Stimulated activated naive CD4-positive, alpha-beta T cell treated with Interleukin-2 at 50 U/mL for 16 hours (primary cell): ENCODE results near the gene CIT.

Source experiments
- DNase-seq: peaks from one replicate; lab custom pipeline; 2025; lab: John Stamatoyannopoulos, UW

The CIT gene

DNA sequence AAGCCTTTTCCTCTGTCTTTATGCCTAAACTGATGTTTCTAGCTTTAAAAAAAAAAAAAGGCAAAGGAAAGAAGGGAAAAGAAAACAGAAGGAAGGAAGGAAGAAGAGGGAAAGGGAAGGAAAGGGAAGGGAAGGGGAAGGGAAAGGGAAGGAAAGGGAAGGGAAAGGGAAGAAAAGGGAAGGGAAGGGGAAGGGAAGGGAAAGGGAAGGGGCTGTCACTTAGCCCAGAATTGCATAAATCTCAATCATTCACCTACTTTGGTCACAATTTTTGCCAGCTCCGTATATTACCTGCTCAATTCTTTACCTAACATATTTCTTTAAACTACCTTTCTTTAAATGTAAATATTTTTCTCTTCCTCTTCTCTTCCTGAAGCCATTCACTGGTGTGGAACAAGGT, 26.8 kb downstream of the CIT start:
- DNase-seq: no peak

DNA sequence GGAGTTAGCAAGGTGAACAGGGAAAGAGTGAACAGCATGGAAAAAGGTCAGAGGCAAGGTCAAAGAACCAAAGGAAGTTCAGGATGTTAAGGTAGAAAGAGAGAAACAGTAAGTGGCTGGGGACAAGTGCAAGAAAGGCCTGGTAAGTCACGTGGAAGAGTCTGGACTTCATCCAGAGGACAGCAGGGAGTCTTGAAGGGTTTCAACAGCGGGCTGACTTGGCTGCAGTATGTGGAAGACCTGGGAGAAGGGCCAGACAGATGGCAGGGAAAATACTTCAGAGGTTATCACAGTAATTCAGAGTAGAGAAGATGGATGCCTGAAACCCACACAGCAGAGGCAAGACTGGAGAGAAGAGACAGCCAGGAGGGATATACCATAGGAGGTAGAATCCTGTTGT, 34.0 kb downstream of the CIT start:
- DNase-seq: no peak

DNA sequence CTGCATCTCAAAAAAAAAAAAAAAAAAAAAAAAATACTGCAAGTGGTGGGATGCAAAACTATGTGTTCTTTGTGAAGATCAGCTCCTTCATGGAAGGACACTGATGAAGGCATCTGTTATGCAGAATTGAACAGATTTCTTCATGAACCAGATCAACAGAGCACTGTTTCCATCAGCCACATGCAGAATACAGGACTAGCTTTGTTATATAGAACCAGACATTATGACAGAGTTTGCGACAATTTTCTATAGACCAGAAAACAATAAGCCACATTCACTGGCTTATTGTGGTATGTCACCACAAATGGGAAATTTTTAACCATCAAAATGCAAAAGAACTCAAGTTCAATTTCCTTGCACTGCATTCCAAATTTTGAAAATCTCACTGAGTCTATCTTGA, 34.7 kb downstream of the CIT start:
- DNase-seq: no peak

DNA sequence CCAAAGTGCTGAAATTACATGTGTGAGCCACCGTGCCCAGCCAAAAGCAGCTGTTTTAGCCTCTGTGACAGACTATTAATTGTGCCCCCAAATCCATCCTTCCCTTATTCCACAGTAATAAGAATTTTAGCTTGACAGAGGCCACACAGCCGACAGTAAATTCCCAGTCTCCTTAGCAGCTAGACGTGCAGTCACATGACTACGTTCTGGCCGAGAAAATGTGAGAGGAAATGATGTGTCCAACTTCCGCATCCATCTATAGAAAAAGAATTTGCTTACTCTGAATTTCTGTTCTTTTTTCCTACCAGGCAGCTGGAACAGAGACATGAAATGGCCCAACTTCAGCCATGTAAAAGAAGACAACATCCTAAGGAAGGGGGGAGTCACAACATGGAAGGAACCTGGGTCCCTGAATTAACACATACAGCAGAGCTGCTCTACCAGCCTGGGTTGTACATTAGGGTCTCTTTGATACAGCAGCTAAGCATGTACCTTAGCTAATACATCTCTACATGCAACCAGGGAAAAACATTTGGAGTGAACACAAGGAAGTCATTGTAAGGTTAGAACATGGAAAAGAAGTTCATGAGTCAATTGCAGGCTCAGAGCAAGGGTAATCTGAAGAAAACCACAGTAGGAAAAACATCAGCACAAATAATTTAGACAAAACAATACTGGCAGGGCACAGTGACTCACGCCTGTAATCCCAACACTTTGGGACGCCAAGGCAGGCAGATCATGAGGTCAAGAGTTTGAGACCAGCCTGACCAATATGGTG, 35.5 kb downstream of the CIT start:
- no peak for DNase-seq

DNA sequence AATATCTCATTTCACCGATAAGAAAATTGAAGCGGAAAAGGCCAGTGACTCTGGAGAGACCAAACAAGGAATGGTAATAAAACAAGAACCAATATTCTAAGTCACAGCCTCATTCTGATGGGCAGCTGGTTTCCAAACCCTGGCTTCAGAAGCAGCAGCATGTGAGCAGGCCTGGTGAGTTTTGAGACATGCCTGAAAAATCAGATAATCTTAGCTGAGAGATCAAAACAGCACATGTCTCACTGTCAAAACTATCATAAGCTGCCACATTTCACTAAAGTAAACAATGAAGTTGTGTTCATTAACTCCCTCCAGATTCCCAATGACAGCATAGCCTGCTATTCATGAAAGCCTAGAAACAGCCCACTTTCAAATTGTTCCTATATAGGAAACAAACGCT, 36.5 kb downstream of the CIT start:
- DNase-seq: no peak

DNA sequence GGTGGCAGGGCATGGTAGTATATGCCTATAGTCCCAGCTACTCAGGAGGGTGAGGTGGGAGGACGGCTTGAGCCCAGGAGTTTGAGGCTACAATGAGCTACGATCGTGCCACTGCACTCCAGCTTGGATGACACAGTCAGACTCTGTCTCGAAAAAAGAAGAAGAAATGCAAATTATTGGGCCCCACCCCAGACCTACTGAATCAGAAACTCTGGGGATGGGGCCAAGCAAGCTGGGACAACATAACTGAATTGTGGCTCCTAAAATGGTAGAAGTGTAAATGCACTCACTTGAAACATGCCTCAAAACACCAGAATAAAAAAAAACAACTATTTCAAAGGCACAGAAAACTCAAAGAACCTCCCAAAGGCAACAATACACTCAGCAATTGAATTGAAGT, 37.0 kb downstream of the CIT start:
- DNase-seq: no peak

DNA sequence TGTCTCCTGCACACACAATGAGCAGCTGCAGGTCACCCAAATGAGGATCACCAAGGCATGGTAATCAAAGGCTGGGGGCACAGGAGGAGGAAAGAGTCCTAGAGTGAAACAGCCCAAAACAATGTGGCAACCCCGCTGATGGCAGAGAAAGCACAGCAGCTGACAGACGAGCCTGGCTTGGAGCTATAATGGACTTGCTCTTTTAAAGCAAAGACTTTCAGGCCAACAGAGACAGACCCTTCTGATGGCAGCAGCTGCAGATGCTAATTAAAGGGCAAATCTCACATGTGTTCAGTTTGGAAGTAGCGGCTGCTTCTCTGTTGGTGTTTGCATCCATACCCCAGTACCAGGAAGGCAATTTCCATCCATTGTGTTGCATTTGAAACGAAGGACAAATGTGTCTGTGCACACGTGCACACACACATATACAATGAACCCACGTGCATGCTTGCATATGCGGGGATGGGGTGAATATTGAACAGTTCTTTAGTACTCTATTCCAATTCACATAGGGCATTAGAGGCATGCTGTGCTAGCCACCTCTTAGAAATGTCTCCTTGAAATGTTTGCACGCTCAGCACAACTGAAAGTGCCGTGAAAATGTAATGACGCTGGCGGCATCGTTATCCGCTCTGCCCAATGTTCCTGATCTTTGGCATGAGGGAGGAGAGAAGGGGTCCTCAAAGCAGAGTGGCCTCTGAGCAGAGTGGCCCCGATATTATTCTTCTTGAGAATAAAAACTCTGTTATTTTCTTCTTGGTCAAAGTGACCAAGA, 38.1 kb downstream of the CIT start:
- DNase-seq: no peak

DNA sequence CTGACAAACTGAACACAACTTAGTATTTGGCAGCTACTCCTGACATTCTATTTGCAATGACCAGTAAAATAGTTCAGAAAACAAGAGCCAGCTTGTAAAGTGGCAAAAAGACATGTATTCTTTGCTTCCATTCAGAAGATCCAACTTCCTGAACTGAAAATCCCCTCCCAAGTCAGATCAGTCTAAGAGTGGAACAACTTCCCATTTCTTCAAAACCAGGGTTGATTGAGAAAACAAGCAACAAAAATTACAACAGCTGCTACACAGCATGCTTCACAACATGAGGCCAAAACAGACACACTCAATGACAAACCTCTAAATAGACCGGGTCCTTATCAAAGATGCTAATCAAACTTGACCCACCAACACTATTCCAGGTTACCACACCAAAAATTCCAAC, 40.3 kb downstream of the CIT start:
- DNase-seq: no peak

DNA sequence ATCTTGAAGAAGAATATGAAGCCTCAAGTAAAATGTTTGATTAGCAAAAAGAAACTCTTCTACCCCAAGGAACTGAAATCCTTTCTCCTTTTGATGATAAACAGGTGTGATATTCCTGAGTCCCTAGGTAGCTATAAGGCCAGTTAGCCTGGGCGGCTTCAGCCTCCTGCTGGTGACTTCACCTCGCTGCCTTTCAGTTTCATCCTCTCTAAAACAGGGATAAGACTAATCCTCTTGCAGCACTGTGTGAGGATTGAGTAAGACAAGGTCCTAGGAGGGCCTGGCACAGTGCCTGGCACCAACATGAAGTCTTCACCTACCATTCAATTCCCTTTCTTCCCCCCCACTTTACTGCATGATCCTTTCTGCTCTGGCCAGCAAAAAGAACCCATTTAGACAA, 42.1 kb downstream of the CIT start:
- DNase-seq: no peak

DNA sequence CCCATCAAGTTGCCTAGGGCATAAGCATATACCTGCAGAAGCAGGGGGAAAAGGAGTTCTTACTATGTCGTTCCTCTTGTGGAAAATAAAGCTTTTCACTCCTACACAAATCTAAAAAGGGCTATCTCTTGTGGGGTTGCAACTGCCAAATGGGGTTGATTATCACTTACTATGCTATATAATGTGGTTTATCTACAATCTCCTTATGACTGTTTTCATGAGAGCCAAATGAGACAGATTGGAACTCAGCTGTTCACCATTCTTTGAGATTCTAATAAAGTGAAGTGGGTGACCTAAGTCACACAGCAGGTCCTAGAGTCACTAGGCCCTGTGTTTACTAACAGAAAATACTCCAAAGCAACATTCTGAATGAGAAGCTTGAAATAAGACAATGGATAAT, 47.7 kb downstream of the CIT start:
- no peak for DNase-seq

DNA sequence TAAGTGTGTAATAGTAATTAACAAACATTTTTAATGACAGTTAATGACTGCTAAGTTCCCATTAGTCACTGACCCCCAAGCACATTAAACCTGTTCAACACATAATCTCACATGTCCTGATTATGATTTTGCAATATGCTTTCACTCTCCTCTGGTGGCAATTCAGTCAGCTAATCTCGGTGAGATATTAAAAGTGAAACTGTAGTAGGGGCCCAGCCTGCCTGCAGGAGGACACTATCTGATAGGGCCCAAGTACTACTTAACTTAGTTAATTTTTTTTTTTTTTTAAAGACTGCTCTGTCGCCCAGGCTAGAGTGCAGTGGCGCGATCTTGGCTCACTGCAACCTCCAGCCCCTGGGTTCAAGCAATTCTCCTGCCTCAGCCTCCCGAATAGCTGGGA, 48.8 kb downstream of the CIT start:
- DNase-seq: no peak

DNA sequence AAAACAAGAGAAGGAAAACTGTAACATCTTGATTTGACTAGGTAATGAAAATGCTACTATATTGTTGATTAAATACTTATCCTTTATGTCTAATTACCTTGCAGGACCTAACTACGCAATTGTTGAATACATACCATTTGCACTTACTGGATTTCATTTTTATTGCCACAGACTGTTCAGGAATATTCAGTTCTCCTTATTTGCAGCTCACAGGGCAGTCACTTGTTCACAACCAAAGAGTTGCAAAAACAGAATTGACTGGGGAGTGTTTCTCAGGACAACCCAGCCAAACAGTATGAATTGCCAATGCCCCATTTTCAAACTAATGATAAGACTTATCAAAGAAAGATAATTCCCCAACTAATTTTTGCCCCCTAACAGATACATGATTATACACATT, 49.4 kb downstream of the CIT start:
- no peak for DNase-seq

DNA sequence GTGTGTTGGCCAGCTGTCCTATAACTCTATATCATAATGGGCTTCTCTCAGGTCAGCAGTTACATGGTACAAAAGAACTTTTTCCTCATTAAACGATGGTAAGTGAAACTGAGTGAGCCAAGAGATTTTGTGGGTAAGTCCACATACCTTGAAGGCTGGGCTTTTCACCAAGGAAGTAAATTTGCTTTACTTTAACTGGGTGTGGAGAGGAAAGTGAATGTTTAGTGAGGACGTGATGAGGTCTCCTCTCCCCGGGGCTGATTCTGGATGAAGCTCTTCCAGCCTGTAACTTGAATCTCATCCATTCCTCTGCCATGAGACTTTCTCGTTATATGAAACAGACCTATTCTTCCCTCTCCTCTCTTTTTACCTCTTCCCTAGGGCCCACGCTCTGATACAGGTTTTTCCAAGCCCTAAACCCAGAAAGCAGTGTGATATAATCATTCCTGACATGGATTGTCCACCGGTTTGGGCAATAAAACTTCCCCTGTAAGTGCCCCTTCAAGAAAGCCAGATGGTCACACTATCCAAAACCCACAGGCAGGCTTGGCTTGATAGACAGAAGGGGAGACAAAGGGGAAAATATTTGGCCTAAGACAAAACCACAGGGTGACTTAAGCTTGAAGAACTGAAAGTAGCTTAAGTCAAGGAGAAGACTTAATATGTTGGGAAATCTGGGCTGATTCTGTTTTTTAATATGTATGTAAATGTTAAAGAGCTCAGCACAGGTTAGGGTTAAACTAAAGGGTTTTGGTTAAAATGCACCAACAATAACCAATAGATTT, 50.3 kb downstream of the CIT start:
- no peak for DNase-seq

DNA sequence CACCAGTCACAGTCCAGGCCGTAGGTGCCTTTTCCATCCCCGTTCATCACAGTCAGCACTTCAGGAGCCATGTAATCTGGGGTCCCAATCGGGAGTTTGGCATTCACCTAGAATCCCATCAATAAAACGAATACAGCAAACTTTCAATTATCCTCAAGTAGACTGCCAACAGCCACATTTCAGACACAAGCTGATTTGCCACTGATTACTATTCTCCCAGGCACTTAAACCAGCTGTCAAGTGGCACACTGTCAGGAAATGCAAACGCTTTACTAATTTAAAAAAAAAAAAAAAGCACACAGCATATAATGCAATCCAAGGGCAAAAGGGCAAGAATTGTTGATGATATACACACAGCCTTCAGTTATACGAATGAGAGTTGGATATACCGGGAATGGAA, 51.9 kb downstream of the CIT start:
- DNase-seq: no peak

DNA sequence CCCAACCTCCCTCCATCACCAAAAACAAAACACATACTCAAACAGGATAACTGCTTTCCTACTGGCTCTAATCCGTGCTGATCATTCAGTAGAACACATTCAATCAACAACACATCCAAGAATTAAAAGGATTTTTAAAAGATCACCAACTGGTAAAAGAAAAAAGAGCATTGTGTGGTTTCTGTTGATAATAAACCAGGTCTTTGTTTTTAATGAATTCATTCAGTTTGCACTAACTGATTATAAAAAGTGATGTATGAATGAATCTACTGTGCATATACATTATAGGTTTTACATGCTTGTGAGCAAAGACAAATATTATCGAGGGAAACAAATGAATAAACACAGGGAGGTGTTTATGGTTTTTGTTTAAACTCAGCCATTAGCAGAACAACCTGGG, 55.1 kb downstream of the CIT start:
- DNase-seq: no peak

DNA sequence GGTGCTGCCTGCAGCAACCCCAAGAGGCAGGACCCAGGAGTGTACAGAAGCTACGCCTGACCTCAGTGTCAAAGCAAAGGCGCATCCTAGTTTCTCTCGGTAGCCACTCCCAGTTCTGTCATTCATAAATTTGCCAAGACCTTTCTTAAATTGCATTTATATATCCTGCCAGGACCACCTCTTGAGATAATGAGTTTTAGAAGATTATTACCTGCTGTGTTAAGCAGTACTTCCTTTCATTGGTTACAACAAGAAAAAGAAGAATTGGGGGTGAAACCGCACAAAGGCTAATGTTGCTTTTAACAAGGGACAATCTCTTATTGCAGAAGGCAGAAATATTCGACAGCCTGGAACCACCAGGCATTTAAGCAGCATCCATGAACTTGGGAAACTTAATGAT, 57.8 kb downstream of the CIT start:
- no peak for DNase-seq

DNA sequence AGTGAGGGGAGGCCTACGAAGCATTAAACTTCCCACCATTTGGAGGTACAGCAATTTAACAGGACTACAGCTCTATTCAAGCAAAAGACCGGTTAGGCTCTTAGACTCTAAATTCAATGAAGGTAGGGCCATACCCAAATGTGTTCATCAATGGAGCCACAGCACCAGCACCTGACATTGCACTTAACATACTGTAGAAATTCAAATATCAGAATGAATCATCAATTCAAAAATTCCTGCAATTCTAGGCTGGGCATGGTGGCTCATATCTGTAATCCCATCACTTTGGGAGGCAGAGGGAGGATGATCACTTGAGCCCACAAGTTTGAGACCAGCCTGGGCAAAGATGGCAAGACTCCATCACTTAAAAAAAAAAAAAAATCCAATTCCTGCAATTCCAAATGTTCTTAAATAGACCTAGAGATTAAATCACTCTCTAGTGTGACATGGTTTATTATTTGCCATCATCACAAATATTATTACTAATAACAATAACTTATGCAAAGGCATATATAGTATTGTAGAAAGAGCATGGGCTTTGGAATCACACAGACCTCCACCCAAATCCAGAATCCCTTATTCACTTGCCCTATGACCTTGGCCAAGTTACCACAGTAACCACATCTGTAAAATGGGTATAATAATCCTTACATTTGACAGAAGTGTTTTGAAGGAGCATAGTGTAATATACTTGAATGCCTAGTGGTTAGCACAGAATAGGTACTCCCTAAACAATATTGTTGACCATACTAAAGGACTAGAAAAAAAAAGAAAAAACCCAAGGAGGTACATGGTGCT, 59.4 kb downstream of the CIT start:
- DNase-seq: no peak

DNA sequence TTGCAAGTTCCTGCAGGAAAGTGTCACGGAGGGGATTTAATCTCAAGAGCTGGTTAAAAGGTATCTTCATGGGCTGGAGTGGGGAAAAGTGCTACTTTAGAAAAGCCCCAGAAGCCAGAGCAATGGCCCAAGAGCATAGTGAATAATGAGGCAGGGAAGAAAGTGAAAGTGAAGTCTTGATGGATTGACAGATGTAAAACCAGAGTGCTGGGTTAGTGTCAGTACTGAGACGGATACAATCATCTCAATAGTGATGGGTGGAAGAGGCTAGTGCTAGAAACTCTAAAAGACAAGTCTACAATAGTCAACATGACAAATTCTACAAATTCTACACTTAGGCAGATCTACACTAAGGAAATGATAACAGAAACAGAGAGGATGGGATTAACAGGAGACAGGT, 68.1 kb downstream of the CIT start:
- no peak for DNase-seq

DNA sequence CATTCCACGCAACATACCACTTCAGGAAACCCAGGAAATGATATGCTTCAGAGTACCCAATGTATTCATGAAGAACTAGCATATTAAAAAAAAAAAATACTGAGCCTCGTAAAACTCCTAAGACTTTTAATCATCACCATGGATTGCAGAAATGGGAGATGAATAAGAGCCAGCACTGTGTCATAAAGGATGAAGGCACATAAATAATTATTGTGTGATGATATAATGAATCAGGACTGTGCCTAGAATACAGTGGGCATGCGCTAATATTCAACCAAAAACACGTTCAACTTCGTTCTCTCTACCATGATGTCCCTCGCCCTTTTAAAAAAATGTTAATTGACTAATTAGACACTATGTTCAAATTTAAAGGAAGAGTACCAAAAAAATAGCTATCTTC, 68.7 kb downstream of the CIT start:
- DNase-seq: no peak

DNA sequence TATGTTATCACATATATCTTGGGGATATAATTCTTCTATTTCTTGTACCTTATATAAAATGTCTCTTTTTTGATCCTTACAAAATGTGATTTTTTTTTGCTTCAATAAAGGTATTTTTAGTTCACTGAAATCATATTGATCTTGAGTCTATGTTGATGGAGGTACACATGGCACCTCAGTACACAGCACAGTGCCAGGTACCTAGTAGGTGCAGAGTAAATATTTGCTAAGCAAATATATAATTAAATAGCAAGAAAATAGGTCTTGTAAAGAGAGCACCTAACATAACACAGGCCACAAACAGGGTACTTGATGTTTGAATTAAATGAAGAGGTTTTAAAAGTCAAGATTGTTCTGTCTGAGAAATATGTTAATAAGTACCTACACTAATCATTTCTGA, 69.7 kb downstream of the CIT start:
- DNase-seq: no peak

DNA sequence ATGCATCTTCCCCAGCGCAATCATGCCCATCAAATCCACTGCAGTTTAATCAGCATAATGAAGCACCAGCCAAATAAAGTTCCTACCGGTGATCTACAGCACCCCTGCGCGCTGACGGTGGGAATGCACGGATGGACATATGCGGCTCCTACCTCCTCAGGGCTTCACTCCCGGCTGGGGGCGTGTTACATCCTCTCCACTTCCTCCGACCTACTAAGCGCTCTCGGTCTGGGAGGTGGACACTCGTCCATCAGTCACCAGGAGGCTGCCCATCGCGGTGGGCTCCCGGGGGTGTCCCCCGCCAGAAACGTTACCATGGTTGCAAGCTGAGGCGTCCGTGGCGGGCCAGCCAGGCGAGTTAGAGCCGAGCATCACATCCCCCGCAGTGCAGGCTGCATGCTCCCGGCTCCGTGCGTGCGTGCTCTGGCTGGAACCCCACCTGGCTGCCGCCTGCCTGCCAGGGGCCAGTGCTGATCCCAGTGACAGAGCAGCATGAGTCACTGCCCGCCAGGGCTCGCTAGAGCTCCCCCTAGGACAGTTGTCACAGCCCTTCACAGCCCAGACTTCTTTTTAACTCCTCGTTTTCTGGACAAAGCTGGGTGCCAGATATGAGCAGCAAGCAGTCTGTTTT, 73.0 kb downstream of the CIT start:
- no peak for DNase-seq

DNA sequence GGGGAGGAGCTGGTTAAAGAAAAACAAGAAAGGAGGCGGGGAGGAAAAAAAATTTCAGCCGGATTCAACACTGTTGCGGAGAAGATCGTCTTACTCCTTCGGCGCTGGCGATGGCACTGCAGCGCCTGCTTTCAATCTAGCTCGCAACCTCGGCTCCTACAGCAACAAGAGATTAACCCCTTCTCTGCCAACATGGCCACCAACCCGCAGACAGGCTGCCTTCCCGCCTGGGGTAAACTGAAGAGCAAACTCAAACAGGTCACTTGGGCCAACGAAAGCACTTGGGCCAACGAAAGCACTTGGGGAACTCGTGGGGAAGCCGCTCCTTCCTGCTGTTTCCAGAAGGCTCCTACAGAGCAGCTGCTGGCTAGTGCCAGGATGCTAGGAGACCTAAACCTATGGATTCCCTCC, 73.7 kb downstream of the CIT start:
- no peak for DNase-seq
